T follicular helper cell (primary cell): Measurements from ENCODE around the gene CCDC171.

ENCODE experiments used
- DNase-seq: peaks from one replicate; pipeline ENCODE4 v3.0.0-alpha.2; 2020; ENCODE audit warnings: low read depth

Gene CCDC171

GRCh38 chr9:15882883-15883282 lies 330.0 kb downstream of the CCDC171 start:
- DNase-seq, result no peak

- DNase-seq, result no peak
Observed at GRCh38 chr9:15885464-15885863, 332.6 kb downstream of the CCDC171 start.

GRCh38 chr9:15889555-15889954 lies 336.7 kb downstream of the CCDC171 start:
- DNase-seq, result no peak

GRCh38 chr9:15901572-15901971 lies 348.7 kb downstream of the CCDC171 start:
- no peak for DNase-seq

GRCh38 chr9:15909297-15909696 lies 356.5 kb downstream of the CCDC171 start:
- no peak for DNase-seq

- DNase-seq, result no peak
Observed at GRCh38 chr9:15915711-15916110, 362.9 kb downstream of the CCDC171 start.

- no peak for DNase-seq
Observed at GRCh38 chr9:15927161-15927560, 374.3 kb downstream of the CCDC171 start.

GRCh38 chr9:15935661-15936305 lies 382.9 kb downstream of the CCDC171 start:
- no peak for DNase-seq

- no peak for DNase-seq
Observed at GRCh38 chr9:15936306-15936921, 383.6 kb downstream of the CCDC171 start.

GRCh38 chr9:15942831-15943424 lies 390.1 kb downstream of the CCDC171 start:
- DNase-seq, result no peak

GRCh38 chr9:15944341-15944740 lies 391.5 kb downstream of the CCDC171 start:
- DNase-seq, result no peak

GRCh38 chr9:15959663-15960062 lies 406.8 kb downstream of the CCDC171 start:
- DNase-seq, result no peak

GRCh38 chr9:15961217-15961616 lies 408.4 kb downstream of the CCDC171 start:
- no peak for DNase-seq

GRCh38 chr9:15965246-15965745 lies 412.5 kb downstream of the CCDC171 start:
- DNase-seq, result no peak

- no peak for DNase-seq
Observed at GRCh38 chr9:15966471-15966870, 413.6 kb downstream of the CCDC171 start.

- DNase-seq, result no peak
Observed at GRCh38 chr9:15967068-15967467, 414.2 kb downstream of the CCDC171 start.

GRCh38 chr9:15972760-15973159 lies 419.9 kb downstream of the CCDC171 start:
- no peak for DNase-seq

GRCh38 chr9:15975101-15975778 lies 422.4 kb downstream of the CCDC171 start:
- no peak for DNase-seq

GRCh38 chr9:15977438-15977837 lies 424.6 kb downstream of the CCDC171 start:
- DNase-seq, result no peak

- DNase-seq, result no peak
Observed at GRCh38 chr9:15982182-15982581, 429.3 kb downstream of the CCDC171 start.

- DNase-seq, result no peak
Observed at GRCh38 chr9:15999422-16000339, 446.8 kb downstream of the CCDC171 start.

- no peak for DNase-seq
Observed at GRCh38 chr9:16000811-16001210, 448.0 kb downstream of the CCDC171 start.
